ENCODE results near the gene CNOT11.

CNOT11 gene

GRCh38 chr2:101264360-101264939, 11.8 kb downstream of the CNOT11 start:
- no peak overlapping the region for H3K9ac ChIP-seq (ENCODE audit: low read depth, low read length)
- no peaks in the 10 kb centered on the region for H3K9me3 ChIP-seq (ENCODE audit: insufficient read depth, low read depth, low read length)
- H3K27ac ChIP-seq (ENCODE audit: low read depth, low read length), result no peak overlapping the region
- H3K4me3 ChIP-seq (ENCODE audit: low read length), result no peak overlapping the region
- H3K4me1 ChIP-seq (ENCODE audit: insufficient read depth, low read length), result 0 out of 2 replicates have a peak, but pooled peaks cover 9% of the 10 kb centered on the region
- peaks cover 94% of the 10 kb centered on the region for H3K36me3 ChIP-seq (ENCODE audit: insufficient read depth, low read length)
- 92% methylated on average over 13 of the region's 13 CpGs for WGBS
- no peaks in the 10 kb centered on the region for H3K27me3 ChIP-seq (ENCODE audit: insufficient read depth, low read length)

DNA sequence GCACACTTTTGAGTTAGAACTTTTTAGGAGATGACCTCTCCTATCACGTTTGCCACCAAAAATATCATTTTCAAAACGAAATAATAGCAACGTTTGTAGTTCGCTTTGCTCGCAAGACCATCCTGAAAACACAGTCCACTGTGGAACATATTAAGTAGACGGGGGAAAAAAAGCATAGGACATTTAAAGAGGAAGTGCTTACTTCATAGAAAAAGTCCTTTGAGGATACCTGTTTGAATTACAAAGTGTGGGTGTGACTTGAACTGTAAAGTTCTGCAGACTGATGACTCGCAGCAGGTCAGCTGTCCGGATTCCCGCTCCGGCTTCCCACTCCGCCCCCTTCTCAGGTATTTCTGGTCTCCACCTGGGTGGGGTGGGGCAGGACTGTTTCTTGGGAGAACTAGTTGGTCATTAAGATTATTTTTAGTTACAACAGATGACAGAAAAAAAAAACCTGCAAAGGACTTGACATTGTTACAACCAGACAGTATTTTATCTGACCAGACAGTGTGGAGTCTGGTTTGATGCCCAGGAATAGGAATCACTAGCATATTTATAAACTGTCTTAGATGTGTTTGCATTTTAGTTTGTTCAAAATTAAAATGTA, 13.3 kb downstream of the CNOT11 start:
- H3K4me1 ChIP-seq (ENCODE audit: insufficient read depth, low read length), result 0 out of 2 replicates have a peak, but pooled peaks cover 9% of the 10 kb centered on the region
- no peak overlapping the region for H3K9ac ChIP-seq (ENCODE audit: low read depth, low read length)
- no peaks in the 10 kb centered on the region for H3K9me3 ChIP-seq (ENCODE audit: insufficient read depth, low read depth, low read length)
- 75% methylated on average over 11 of the region's 11 CpGs for WGBS
- no peak overlapping the region for H3K27ac ChIP-seq (ENCODE audit: low read depth, low read length)
- no peaks in the 10 kb centered on the region for H3K27me3 ChIP-seq (ENCODE audit: insufficient read depth, low read length)
- no peak overlapping the region for H3K4me3 ChIP-seq (ENCODE audit: low read length)
- peaks cover 96% of the 10 kb centered on the region for H3K36me3 ChIP-seq (ENCODE audit: insufficient read depth, low read length)

DNA sequence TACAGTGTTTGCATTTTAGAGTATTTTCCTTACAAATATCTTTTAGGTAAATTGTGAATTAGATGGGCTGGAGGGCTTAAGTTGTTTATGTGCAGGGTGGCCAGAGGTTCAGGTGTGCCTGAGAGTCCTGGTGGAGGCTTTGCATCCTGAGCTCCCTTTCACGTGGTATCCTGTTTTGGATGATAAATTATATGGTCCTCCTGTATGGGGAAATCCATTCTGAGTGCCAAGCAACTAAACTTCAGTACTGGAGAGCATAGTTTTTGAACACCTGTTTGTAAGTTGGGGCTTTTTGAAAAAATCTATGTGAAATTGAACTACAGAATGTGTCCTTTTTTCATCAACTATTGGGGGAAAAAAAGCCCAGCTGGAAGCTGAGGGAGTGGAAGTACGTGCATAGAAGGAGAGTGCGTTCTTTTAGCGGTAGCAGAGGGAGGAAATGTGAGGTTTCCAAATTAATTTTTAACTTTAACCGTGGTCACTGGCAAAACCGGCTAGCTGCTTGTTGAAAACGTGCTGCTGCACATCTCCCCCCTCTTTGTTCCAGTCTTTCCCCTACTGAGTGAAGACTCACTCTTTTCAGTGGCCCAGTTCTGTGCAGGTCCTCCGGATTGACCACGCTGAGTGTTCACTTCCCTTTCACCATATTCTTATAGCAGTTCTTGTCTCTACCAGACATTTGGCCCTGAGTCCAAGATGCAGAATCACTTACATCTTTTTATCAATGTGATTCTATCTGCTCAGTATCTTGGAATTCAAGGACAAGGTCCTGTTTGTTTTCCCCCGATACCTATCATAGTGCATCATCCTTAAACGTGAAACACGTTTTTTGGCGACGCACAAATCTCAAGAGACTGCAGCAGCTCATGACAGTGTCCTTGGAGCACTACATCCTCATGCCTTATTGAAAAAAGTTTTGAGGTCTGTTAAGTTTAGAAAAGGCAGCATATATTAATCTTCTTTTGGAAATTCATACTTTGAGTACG, 15.3 kb downstream of the CNOT11 start:
- Histone ChIP-seq H3K4me3 (ENCODE audit: low read length) (no peak overlapping the region), H3K4me1 (ENCODE audit: insufficient read depth, low read length) (0 out of 2 replicates have a peak, but pooled peaks cover 9% of the 10 kb centered on the region), H3K9me3 (ENCODE audit: insufficient read depth, low read depth, low read length) (no peaks in the 10 kb centered on the region), H3K9ac (ENCODE audit: low read depth, low read length) (no peak overlapping the region), H3K27me3 (ENCODE audit: insufficient read depth, low read length) (no peaks in the 10 kb centered on the region), H3K36me3 (ENCODE audit: insufficient read depth, low read length) (peaks cover 99% of the 10 kb centered on the region), H3K27ac (ENCODE audit: low read depth, low read length) (no peak overlapping the region)
- 94% methylated on average over 15 of the region's 15 CpGs for WGBS

- Histone ChIP-seq H3K27me3 (ENCODE audit: insufficient read depth, low read length) (no peaks in the 10 kb centered on the region), H3K4me3 (ENCODE audit: low read length) (no peak overlapping the region), H3K27ac (ENCODE audit: low read depth, low read length) (no peak overlapping the region), H3K9me3 (ENCODE audit: insufficient read depth, low read depth, low read length) (no peaks in the 10 kb centered on the region), H3K9ac (ENCODE audit: low read depth, low read length) (no peak overlapping the region), H3K36me3 (ENCODE audit: insufficient read depth, low read length) (peaks cover 89% of the 10 kb centered on the region), H3K4me1 (ENCODE audit: insufficient read depth, low read length) (0 out of 2 replicates have a peak, but pooled peaks cover 4% of the 10 kb centered on the region)
- WGBS, result 95% methylated on average over 7 of the region's 8 CpGs
These were observed 18.1 kb downstream of the CNOT11 start for GRCh38 chr2:101270700-101271259.

DNA sequence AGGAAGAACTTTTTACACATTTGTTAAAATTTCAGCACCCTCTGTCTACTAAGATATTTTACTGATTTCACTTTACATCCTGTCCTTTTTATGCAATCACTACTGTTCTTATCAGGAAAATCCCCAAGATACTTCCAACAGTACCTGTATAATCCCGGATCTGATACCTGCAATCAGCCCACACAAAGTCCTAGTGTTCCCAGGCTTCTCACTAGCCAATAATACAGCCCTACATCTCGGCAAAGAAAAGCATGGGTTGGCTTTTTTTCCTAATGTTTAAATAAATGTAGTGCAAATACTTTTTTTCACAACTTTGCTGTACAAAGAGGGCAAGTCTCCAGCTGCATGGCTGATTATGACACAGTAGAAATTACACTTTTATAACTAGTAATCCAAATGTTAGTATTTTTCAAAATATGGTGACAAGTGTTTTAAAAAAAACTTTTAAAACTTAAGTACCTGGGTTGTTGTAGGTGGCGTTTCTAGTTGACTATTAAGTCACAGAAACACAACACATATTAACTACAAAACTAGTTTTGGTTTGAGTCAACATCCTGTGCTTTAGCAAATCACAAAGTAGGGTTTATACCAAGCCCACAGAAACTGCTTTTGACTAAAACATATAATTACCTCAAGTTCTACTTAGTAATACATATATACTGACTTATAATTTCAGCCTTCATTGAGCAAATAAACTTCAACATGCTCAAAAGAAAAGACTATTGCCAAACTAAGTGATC, 19.5 kb downstream of the CNOT11 start:
- Histone ChIP-seq H3K27ac (ENCODE audit: low read depth, low read length) (no peak overlapping the region), H3K4me3 (ENCODE audit: low read length) (no peak overlapping the region), H3K9ac (ENCODE audit: low read depth, low read length) (no peak overlapping the region), H3K4me1 (ENCODE audit: insufficient read depth, low read length) (no peaks in the 10 kb centered on the region), H3K36me3 (ENCODE audit: insufficient read depth, low read length) (peaks cover 80% of the 10 kb centered on the region), H3K27me3 (ENCODE audit: insufficient read depth, low read length) (no peaks in the 10 kb centered on the region), H3K9me3 (ENCODE audit: insufficient read depth, low read depth, low read length) (no peaks in the 10 kb centered on the region)
- WGBS, result over 99% methylated on average over 2 of the region's 3 CpGs

DNA sequence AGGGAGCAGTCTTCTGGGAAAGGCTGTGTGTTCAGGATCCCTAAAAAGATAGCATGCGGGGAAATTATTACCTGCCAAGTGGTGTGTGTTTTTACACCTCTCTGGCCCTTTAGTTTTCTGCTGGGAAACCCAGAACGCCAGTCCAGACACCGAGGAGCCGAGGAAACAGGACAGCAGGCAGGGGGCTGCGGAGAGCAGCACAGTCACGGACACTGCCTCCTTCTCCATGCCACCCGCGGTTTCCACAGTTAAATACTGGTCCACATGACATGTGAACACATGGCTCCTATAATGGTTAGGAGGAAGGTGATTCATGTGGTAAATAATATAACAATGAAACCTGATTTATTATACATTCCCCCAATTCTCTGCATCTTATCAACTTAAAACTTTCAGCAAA, 20.4 kb downstream of the CNOT11 start:
- H3K27ac ChIP-seq (ENCODE audit: low read depth, low read length), result no peak overlapping the region
- no peaks in the 10 kb centered on the region for H3K4me1 ChIP-seq (ENCODE audit: insufficient read depth, low read length)
- no peak overlapping the region for H3K9ac ChIP-seq (ENCODE audit: low read depth, low read length)
- 90% methylated on average over 7 of the region's 8 CpGs for WGBS
- H3K36me3 ChIP-seq (ENCODE audit: insufficient read depth, low read length), result peaks cover 77% of the 10 kb centered on the region
- H3K27me3 ChIP-seq (ENCODE audit: insufficient read depth, low read length), result no peaks in the 10 kb centered on the region
- H3K4me3 ChIP-seq (ENCODE audit: low read length), result no peak overlapping the region
- H3K9me3 ChIP-seq (ENCODE audit: insufficient read depth, low read depth, low read length), result no peaks in the 10 kb centered on the region

DNA sequence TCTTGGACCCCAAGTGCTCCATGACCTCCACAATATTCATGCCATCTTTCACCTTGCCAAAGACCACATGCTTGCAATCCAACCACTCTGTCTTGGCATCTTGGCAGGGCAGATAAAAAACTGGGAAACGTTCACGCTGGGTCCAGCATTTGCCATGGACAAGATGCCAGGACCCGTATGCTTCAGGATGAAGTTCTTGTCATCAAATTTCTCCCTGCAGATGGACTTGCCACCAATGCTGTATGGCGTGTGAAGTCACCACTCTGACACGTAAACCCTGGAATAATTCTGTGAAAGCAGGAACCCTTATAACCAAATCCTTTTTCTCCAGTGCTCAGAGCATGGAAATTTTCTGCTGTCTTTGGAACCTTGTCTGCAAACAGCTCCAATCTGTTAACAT, 21.5 kb downstream of the CNOT11 start:
- no peak overlapping the region for H3K9ac ChIP-seq (ENCODE audit: low read depth, low read length)
- no peaks in the 10 kb centered on the region for H3K9me3 ChIP-seq (ENCODE audit: insufficient read depth, low read depth, low read length)
- WGBS, result 96% methylated on average over 5 of the region's 5 CpGs
- H3K4me1 ChIP-seq (ENCODE audit: insufficient read depth, low read length), result no peaks in the 10 kb centered on the region
- no peaks in the 10 kb centered on the region for H3K27me3 ChIP-seq (ENCODE audit: insufficient read depth, low read length)
- H3K4me3 ChIP-seq (ENCODE audit: low read length), result no peak overlapping the region
- peaks cover 77% of the 10 kb centered on the region for H3K36me3 ChIP-seq (ENCODE audit: insufficient read depth, low read length)
- no peak overlapping the region for H3K27ac ChIP-seq (ENCODE audit: low read depth, low read length)

DNA sequence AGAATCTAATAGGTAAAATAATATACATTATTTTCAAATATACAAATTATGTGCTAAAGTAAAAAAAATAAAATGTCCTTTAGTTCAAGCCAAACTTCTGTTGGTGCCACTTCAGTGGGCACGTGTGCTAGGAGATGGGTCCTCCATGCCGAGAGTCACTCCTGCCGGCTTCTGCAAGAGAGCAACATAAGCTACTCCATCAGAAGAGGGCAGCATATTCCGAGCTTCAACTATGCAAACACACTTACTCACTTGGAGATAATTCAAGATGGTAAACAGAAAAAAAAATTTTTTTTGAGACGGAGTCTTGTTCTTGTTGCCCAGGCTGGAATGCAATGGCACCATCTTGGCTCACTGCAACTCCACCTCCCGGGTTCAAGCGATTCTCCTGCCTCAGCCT, 24.4 kb downstream of the CNOT11 start:
- peaks cover 76% of the 10 kb centered on the region for H3K36me3 ChIP-seq (ENCODE audit: insufficient read depth, low read length)
- WGBS, result 91% methylated on average over 6 of the region's 7 CpGs
- no peak overlapping the region for H3K27ac ChIP-seq (ENCODE audit: low read depth, low read length)
- no peaks in the 10 kb centered on the region for H3K9me3 ChIP-seq (ENCODE audit: insufficient read depth, low read depth, low read length)
- no peaks in the 10 kb centered on the region for H3K4me1 ChIP-seq (ENCODE audit: insufficient read depth, low read length)
- no peak overlapping the region for H3K4me3 ChIP-seq (ENCODE audit: low read length)
- H3K9ac ChIP-seq (ENCODE audit: low read depth, low read length), result no peak overlapping the region
- no peaks in the 10 kb centered on the region for H3K27me3 ChIP-seq (ENCODE audit: insufficient read depth, low read length)

- Histone ChIP-seq H3K27me3 (ENCODE audit: insufficient read depth, low read length) (no peaks in the 10 kb centered on the region), H3K9me3 (ENCODE audit: insufficient read depth, low read depth, low read length) (no peaks in the 10 kb centered on the region), H3K27ac (ENCODE audit: low read depth, low read length) (no peak overlapping the region), H3K4me3 (ENCODE audit: low read length) (no peak overlapping the region), H3K36me3 (ENCODE audit: insufficient read depth, low read length) (peaks cover 77% of the 10 kb centered on the region), H3K9ac (ENCODE audit: low read depth, low read length) (no peak overlapping the region), H3K4me1 (ENCODE audit: insufficient read depth, low read length) (no peaks in the 10 kb centered on the region)
- 95% methylated on average over 3 of the region's 3 CpGs for WGBS
These were observed 26.2 kb downstream of the CNOT11 start for GRCh38 chr2:101278925-101279324.

- Histone ChIP-seq H3K27me3 (ENCODE audit: insufficient read depth, low read length) (no peaks in the 10 kb centered on the region), H3K36me3 (ENCODE audit: insufficient read depth, low read length) (peaks cover 88% of the 10 kb centered on the region), H3K9me3 (ENCODE audit: insufficient read depth, low read depth, low read length) (no peaks in the 10 kb centered on the region), H3K9ac (ENCODE audit: low read depth, low read length) (no peak overlapping the region), H3K4me1 (ENCODE audit: insufficient read depth, low read length) (no peaks in the 10 kb centered on the region), H3K27ac (ENCODE audit: low read depth, low read length) (no peak overlapping the region), H3K4me3 (ENCODE audit: low read length) (no peak overlapping the region)
- 95% methylated on average over 4 of the region's 4 CpGs for WGBS
These were observed 28.8 kb downstream of the CNOT11 start for GRCh38 chr2:101281482-101281881.
